Naive thymus-derived CD8-positive, alpha-beta T cell (primary cell): ENCODE data around the gene NEB. TPM values are rescaled to one million over a fixed set of nuclear protein-coding genes. Genes with fewer than 3 reads are reported as not detected.
"Not testable (repeated sequence)": the region's sequence is repeated elsewhere in the genome, so short reads cannot be mapped to it uniquely, and the experiment has no call there.

Source experiments
- ATAC-seq, 2 donors: fragments of 150-1000 bp; cut with Tn5 transposase in 1 of 2; sonication (Bioruptor Pico), chemical (Tn5 transposase) in 1 of 2; 1 replicate in 1 of 2; 2 replicates in 1 of 2; pipeline ENCODE4 v1.10.0; 2021; ENCODE audit warnings: mild to moderate bottlenecking in 2 of 2, moderate library complexity in 2 of 2
- POLR2A ChIA-PET: fragments of 350-600 bp; sonication (Branson Sonifier 250); formaldehyde crosslinking; loops from one replicate; lab custom pipeline; 2021; ENCODE audit warnings: antibody characterized with exemption; lab: Charles Lee
- DNase-seq, 10 donors: peaks; one replicate each; pipeline versions ENCODE4 v3.0.0 to v3.0.0-alpha.2; 2020 to 2022
- H3K27ac Mint-ChIP-seq, 10 donors: one replicate each; pipeline ENCODE4 v1.8.0; 2020 to 2022; ENCODE audit warnings: mild to moderate bottlenecking in 10 of 10, mixed read lengths in 10 of 10, moderate library complexity in 4 of 10, inconsistent platforms in 1 of 10
- H3K27me3 Mint-ChIP-seq, 5 donors: one replicate each; pipeline ENCODE4 v1.8.0; 2021 to 2022; ENCODE audit warnings: mixed read lengths in 5 of 5
- H3K36me3 Mint-ChIP-seq, 3 donors: one replicate each; pipeline ENCODE4 v1.8.0; 2020 to 2022; ENCODE audit warnings: mixed read lengths in 3 of 3, mild to moderate bottlenecking in 2 of 3, inconsistent platforms in 1 of 3
- H3K4me1 Mint-ChIP-seq, 4 donors: one replicate each; pipeline ENCODE4 v1.8.0; 2021 to 2022; ENCODE audit warnings: mixed read lengths in 4 of 4
- H3K4me3 Mint-ChIP-seq, 10 donors: one replicate each; pipeline ENCODE4 v1.8.0; 2020 to 2022; ENCODE audit warnings: mild to moderate bottlenecking in 10 of 10, mixed read lengths in 10 of 10, moderate library complexity in 6 of 10, inconsistent platforms in 1 of 10
- H3K9me3 Mint-ChIP-seq, 9 donors: one replicate each; pipeline ENCODE4 v1.8.0; 2020 to 2022; ENCODE audit warnings: mixed read lengths in 9 of 9, mild to moderate bottlenecking in 3 of 9, inconsistent platforms in 1 of 9, moderate library complexity in 1 of 9
- polyA plus RNA-seq, 3 donors: library from polyadenylated mRNA; unstranded; fragments of 300-500 nt; fragmentation: Illumina TruSeq; gene quantifications; one replicate each; pipeline ENCODE4 v1.2.3, GENCODE V29; 2021
- total RNA-seq, 8 experiments: library from RNA in 2 of 8; stranded (reverse) in 2 of 8; gene quantifications; one replicate each; pipeline ENCODE4 v1.2.3 and lab custom pipeline; 2021 to 2026

The NEB gene
- total and polyA plus RNA-seq, 5 experiments from 2014 or later = 0.48 to 1.7 (median 1.1) TPM; not detected in 2

GRCh38 chr2:151581300-151581699 is 153.0 kb downstream of the NEB start:
- DNase-seq, H3K9me3 Mint-ChIP-seq, H3K27me3 Mint-ChIP-seq, H3K36me3 Mint-ChIP-seq, ATAC-seq, H3K4me3 Mint-ChIP-seq, H3K4me1 Mint-ChIP-seq, POLR2A ChIA-PET, H3K27ac Mint-ChIP-seq: not testable (repeated sequence)

- H3K27me3 Mint-ChIP-seq, H3K9me3 Mint-ChIP-seq, H3K36me3 Mint-ChIP-seq, DNase-seq, H3K27ac Mint-ChIP-seq, POLR2A ChIA-PET, H3K4me3 Mint-ChIP-seq, H3K4me1 Mint-ChIP-seq: not testable (repeated sequence)
- ATAC-seq = peak in 1 of 2 donors; percentile 40
These were observed 153.6 kb downstream of the NEB start for GRCh38 chr2:151580697-151581096.

- Mint-ChIP-seq H3K36me3 (no peaks in the 10 kb centered on the region), H3K4me1 (no peaks in the 10 kb centered on the region), H3K9me3 (no peaks in the 10 kb centered on the region), H3K27me3 (peaks cover 0 to 5% (median 0%) of the 10 kb centered on the region in 5 donors), H3K4me3 (no peak overlapping the region), H3K27ac (no peak overlapping the region)
- POLR2A ChIA-PET = no interaction called here
- DNase-seq (no peak), ATAC-seq (no peak)
These were observed 157.2 kb downstream of the NEB start for GRCh38 chr2:151577116-151577515.

GRCh38 chr2:151576080-151576479 is 158.2 kb downstream of the NEB start:
- peaks cover 0 to 5% (median 0%) of the 10 kb centered on the region in 5 donors for H3K27me3 Mint-ChIP-seq
- ATAC-seq (no peak), DNase-seq (no peak)
- H3K4me3 Mint-ChIP-seq = no peak overlapping the region
- H3K9me3 Mint-ChIP-seq = no peaks in the 10 kb centered on the region
- POLR2A ChIA-PET = no interaction called here
- no peaks in the 10 kb centered on the region for H3K4me1 Mint-ChIP-seq
- H3K36me3 Mint-ChIP-seq = no peaks in the 10 kb centered on the region
- no peak overlapping the region for H3K27ac Mint-ChIP-seq

- no peak overlapping the region for H3K4me3 Mint-ChIP-seq
- H3K27ac Mint-ChIP-seq = no peak overlapping the region
- POLR2A ChIA-PET = no interaction called here
- ATAC-seq = no peak
- H3K4me1 Mint-ChIP-seq = no peaks in the 10 kb centered on the region
- DNase-seq = no peak
- no peaks in the 10 kb centered on the region for H3K9me3 Mint-ChIP-seq
- H3K27me3 Mint-ChIP-seq = peaks cover 0 to 5% (median 0%) of the 10 kb centered on the region in 5 donors
- H3K36me3 Mint-ChIP-seq = no peaks in the 10 kb centered on the region
These were observed 158.9 kb downstream of the NEB start for GRCh38 chr2:151575338-151575737.

GRCh38 chr2:151570191-151570590 is 164.1 kb downstream of the NEB start:
- H3K36me3 Mint-ChIP-seq = peaks cover 0 to 3% (median 2%) of the 10 kb centered on the region in 3 donors
- no peaks in the 10 kb centered on the region for H3K4me1 Mint-ChIP-seq
- no peaks in the 10 kb centered on the region for H3K9me3 Mint-ChIP-seq
- POLR2A ChIA-PET = no interaction called here
- ATAC-seq = no peak
- no peaks in the 10 kb centered on the region for H3K27me3 Mint-ChIP-seq
- H3K4me3 Mint-ChIP-seq = no peak overlapping the region
- no peak overlapping the region for H3K27ac Mint-ChIP-seq
- no peak for DNase-seq

- Mint-ChIP-seq H3K4me1 (no peaks in the 10 kb centered on the region), H3K9me3 (no peaks in the 10 kb centered on the region), H3K36me3 (peaks cover 0 to 5% (median 3%) of the 10 kb centered on the region in 3 donors), H3K4me3 (no peak overlapping the region), H3K27me3 (no peaks in the 10 kb centered on the region), H3K27ac (no peak overlapping the region)
- no peak for DNase-seq
- no peak for ATAC-seq
- POLR2A ChIA-PET = no interaction called here
These were observed 165.1 kb downstream of the NEB start for GRCh38 chr2:151569167-151569566.

- no peak for ATAC-seq
- no peak overlapping the region for H3K4me3 Mint-ChIP-seq
- H3K27me3 Mint-ChIP-seq = no peaks in the 10 kb centered on the region
- no peak overlapping the region for H3K27ac Mint-ChIP-seq
- peaks cover 0 to 5% (median 3%) of the 10 kb centered on the region in 3 donors for H3K36me3 Mint-ChIP-seq
- POLR2A ChIA-PET = no interaction called here
- no peaks in the 10 kb centered on the region for H3K4me1 Mint-ChIP-seq
- no peaks in the 10 kb centered on the region for H3K9me3 Mint-ChIP-seq
- no peak for DNase-seq
These were observed 165.8 kb downstream of the NEB start for GRCh38 chr2:151568501-151568900.

- Mint-ChIP-seq H3K4me1 (no peaks in the 10 kb centered on the region), H3K27ac (no peak overlapping the region), H3K9me3 (no peaks in the 10 kb centered on the region), H3K36me3 (peaks cover 0 to 5% (median 3%) of the 10 kb centered on the region in 3 donors), H3K27me3 (no peaks in the 10 kb centered on the region), H3K4me3 (no peak overlapping the region)
- DNase-seq (no peak), ATAC-seq (no peak)
- POLR2A ChIA-PET = no interaction called here
These were observed 167.3 kb downstream of the NEB start for GRCh38 chr2:151567006-151567405.

GRCh38 chr2:151562398-151562797 is 171.9 kb downstream of the NEB start:
- POLR2A ChIA-PET = no interaction called here
- Mint-ChIP-seq H3K9me3 (peaks cover 0 to 20% (median 8%) of the 10 kb centered on the region in 9 donors), H3K4me3 (no peak overlapping the region), H3K4me1 (peaks cover 0 to 5% (median 0%) of the 10 kb centered on the region in 4 donors), H3K27me3 (no peaks in the 10 kb centered on the region), H3K27ac (no peak overlapping the region), H3K36me3 (peaks cover 3 to 14% (median 10%) of the 10 kb centered on the region in 3 donors)
- DNase-seq (no peak), ATAC-seq (no peak)

GRCh38 chr2:151560289-151560688 is 174.0 kb downstream of the NEB start:
- peaks cover 0 to 5% (median 0%) of the 10 kb centered on the region in 4 donors for H3K4me1 Mint-ChIP-seq
- H3K9me3 Mint-ChIP-seq = peaks cover 0 to 35% (median 12%) of the 10 kb centered on the region in 9 donors

GRCh38 chr2:151559431-151559830 is 174.8 kb downstream of the NEB start:
- not testable (repeated sequence) for H3K27me3 Mint-ChIP-seq

More at GRCh38 chr2:151560289-151560688, 174.0 kb downstream of the NEB start:
- H3K27me3 Mint-ChIP-seq = no peaks in the 10 kb centered on the region
- ATAC-seq (no peak), DNase-seq (no peak)
- H3K4me3 Mint-ChIP-seq = no peak overlapping the region
- POLR2A ChIA-PET = no interaction called here
- peaks cover 0 to 31% (median 16%) of the 10 kb centered on the region in 3 donors for H3K36me3 Mint-ChIP-seq
- no peak overlapping the region for H3K27ac Mint-ChIP-seq

GRCh38 chr2:151557883-151558282 is 176.4 kb downstream of the NEB start:
- Mint-ChIP-seq H3K36me3 (peaks cover 9 to 39% (median 20%) of the 10 kb centered on the region in 3 donors), H3K9me3 (peaks cover 0 to 39% (median 12%) of the 10 kb centered on the region in 9 donors)
- H3K27ac Mint-ChIP-seq, H3K4me3 Mint-ChIP-seq, H3K4me1 Mint-ChIP-seq, H3K27me3 Mint-ChIP-seq, DNase-seq, POLR2A ChIA-PET, ATAC-seq: not testable (repeated sequence)

More at GRCh38 chr2:151559431-151559830, 174.8 kb downstream of the NEB start:
- DNase-seq, H3K4me1 Mint-ChIP-seq, ATAC-seq, POLR2A ChIA-PET, H3K4me3 Mint-ChIP-seq: not testable (repeated sequence)
- H3K9me3 Mint-ChIP-seq = peaks cover 0 to 35% (median 12%) of the 10 kb centered on the region in 9 donors
- H3K27ac Mint-ChIP-seq = peak overlapping the region in 1 of 10 donors; percentile 13
- H3K36me3 Mint-ChIP-seq = peaks cover 0 to 31% (median 13%) of the 10 kb centered on the region in 3 donors

- Mint-ChIP-seq H3K27ac (no peak overlapping the region), H3K36me3 (peaks cover 12 to 39% (median 23%) of the 10 kb centered on the region in 3 donors), H3K27me3 (no peaks in the 10 kb centered on the region), H3K9me3 (peaks cover 0 to 39% (median 12%) of the 10 kb centered on the region in 9 donors), H3K4me3 (no peak overlapping the region), H3K4me1 (peaks cover 0 to 5% (median 0%) of the 10 kb centered on the region in 4 donors)
- ATAC-seq (no peak), DNase-seq (no peak)
- POLR2A ChIA-PET = no interaction called here
These were observed 178.2 kb downstream of the NEB start for GRCh38 chr2:151556121-151556520.
